Activated CD8-positive, alpha-beta memory T cell treated with anti-CD3 and anti-CD28 coated beads for 1 hour (primary cell): ENCODE data around the gene ASTE1.
A peak's percentile ranks its signal among the peaks of the same experiment; 100 is the strongest.
"Not testable (repeated sequence)": the region's sequence is repeated elsewhere in the genome, so short reads cannot be mapped to it uniquely, and the experiment has no call there.

Experiments used
- DNase-seq, 2 donors: peaks; one replicate each; pipeline ENCODE4 v3.0.0-alpha.2; 2020; ENCODE audit warnings: low read depth in 1 of 2; ENCODE audit errors: extremely low read depth in 1 of 2

The ASTE1 gene

GRCh38 chr3:131026321-131027151 is at the start of gene ASTE1, which contains the start of gene NEK11:
Gene ASTE1 (minus strand): TSS chr3:131026825. CDS start chr3:131025306, 1,519 bp downstream.
Gene NEK11 (plus strand): TSS chr3:131026877. CDS start chr3:131029709, 2,832 bp downstream.
- DNase-seq, result peak; percentile 77 to 86

DNA sequence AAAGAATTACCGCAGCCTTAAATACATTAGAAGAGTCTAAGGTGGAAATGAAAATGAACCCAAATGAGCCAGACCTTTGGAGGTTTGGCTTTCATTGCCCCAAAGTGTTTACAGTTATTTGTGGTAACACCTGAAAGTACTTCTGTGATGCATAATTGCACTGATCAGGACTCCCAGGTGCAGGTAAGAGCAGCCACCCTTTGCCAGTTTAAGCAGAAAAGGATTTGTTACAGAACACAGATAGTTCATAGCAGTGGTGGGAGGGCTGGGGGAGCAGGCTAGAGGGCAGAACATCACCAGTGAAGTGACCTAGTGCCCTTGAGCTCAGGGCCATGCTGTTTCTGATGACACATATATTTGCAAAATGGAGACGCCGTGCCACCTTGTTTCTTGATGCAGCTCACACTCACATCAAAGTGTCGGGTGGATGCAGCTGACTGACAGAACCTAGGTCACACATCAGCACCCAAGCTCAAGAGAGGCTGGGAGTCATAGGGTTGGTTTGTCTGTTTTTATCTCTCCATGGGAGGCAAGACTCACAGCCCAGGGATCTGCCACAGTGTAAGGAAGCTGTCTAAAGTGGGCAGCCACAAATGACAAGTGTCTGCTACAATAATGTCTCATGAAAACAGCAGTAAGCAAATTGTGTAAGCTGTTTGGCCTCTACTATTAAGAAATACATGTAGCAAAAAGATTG is 49.2 kb upstream of the ASTE1 start:
- no peak for DNase-seq

- no peak for DNase-seq
Measured at GRCh38 chr3:131072845-131073244, 46.2 kb upstream of the ASTE1 start.

DNA sequence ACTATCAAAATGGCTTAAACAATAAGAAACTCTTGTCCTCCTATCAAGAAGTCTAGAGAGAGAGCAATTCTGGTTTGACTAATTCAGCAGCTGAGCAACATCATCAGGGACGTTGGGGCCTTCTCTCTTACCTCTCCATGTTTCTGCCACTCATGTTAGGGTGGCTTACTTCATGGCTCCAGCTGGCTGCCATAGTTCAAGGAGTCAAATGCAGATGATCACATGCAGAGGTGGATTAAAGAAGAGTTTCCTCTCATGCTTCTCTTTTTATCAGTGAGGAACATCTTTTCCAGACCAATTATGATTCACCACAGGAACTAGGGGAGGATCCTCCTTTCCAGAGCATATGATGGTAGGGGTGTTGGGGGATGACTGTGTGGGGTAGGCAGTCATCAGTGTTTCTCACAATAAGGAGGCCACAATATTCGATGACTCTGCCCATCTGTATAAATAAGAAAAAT is 45.5 kb upstream of the ASTE1 start:
- DNase-seq, result no peak

GRCh38 chr3:131067983-131068382 is 41.4 kb upstream of the ASTE1 start:
- no peak for DNase-seq

DNA sequence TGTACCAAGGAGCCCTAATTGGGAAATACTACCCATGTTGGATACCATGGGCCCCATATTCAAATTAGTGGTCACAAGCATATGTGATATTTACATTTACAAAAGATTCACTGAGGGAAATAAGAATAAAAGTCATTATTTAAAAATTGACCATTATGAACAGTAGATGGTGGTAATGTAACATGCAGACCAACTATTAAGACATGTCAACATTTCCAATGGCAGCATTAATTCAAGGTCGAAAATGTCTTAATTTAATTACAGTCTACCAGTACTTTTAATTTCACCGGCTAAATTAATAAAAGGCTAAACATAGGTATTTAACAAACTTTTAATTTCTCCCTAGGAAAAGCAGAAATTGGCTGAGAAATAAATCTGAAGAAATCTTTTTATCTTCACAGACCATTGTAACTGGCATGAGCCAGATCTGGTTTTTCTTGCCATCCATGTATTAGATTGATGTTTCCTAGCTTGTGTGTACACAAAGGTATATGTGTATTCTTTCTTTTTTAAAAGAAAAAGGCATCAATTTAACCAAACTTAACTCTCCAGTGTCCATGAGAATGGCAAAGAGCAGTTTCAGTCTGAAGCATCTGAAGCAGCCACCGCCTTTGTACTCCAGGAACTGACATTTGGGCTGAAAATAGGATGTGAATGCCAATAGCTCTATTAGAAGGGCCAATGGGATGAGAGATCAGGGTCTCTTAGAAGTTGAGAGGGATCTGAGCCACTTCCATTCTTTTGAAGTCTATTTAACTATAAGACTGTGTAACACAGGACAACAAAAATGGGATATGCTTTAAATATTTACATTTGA is 26.6 kb upstream of the ASTE1 start:
- DNase-seq, result no peak

- no peak for DNase-seq
Measured at GRCh38 chr3:131050001-131050400, 23.4 kb upstream of the ASTE1 start.

DNA sequence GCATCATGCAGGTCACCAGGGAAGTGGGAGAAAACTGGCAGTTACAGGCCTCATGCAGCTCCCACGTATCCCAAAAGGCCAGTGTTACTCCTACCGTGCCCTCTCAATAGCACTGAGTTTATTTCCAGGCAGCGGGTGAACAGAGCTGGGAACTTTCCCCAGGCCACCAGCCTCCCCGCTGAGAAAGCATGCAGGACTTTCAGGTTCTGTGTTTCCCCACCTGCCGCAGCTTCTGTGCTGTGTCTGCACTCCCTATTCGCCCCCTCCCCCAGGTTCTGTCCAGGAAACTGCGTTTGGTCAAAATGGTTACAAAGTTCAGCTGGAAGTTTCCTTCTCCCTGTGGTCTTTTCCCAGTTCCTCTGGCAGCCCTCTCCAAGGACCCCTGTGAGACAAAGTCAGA is 21.4 kb upstream of the ASTE1 start:
- DNase-seq, result no peak

DNA sequence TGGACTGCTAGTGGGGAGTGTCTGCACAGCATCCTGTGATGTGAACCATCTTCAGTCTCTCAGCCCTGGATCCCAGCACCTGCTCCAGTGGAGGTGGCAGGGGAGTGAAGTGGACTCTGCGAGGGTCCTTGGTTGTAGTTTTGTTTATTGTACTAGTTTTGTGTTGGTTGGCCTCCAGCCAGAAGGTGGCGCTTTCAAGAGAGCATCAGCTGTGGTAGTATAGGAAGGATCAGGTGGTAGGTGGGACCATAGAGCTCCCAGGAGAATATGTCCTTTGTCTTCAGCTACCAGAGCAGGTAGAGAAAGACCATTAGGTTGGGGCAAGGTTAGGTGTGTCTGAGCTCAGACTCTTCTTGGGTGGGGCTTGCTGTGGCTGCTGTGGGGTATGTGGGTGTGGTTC is 21.0 kb upstream of the ASTE1 start:
- no peak for DNase-seq

GRCh38 chr3:131042271-131042985 is 15.8 kb upstream of the ASTE1 start:
- not testable (repeated sequence) for DNase-seq

GRCh38 chr3:131038326-131038725 is 11.7 kb upstream of the ASTE1 start:
- no peak for DNase-seq

DNA sequence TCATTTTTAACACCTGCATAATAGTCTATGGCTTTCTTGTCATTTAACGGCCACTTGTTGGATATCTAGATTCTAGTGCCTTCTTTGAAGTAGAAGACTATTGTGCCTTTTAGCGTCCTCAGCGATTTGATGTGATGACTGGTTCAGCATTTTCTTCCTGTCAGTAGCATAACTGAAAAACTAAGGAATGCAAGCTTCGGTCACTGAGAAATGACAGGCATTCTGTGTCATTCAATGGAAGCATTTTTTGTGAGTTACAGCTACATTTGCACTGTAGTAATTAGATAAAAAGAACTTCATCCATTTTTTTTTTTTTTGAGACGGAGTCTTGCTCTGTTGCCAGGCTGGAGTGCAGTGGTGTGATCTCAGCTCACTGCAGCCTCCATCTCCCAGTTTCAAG is 10.4 kb upstream of the ASTE1 start:
- DNase-seq, result no peak

- DNase-seq, result no peak
Measured at GRCh38 chr3:131036200-131036816, 9.7 kb upstream of the ASTE1 start.

- no peak for DNase-seq
Measured at GRCh38 chr3:131033480-131034080, 7.0 kb upstream of the ASTE1 start.

GRCh38 chr3:131031660-131032059 is 5.0 kb upstream of the ASTE1 start:
- no peak for DNase-seq

DNA sequence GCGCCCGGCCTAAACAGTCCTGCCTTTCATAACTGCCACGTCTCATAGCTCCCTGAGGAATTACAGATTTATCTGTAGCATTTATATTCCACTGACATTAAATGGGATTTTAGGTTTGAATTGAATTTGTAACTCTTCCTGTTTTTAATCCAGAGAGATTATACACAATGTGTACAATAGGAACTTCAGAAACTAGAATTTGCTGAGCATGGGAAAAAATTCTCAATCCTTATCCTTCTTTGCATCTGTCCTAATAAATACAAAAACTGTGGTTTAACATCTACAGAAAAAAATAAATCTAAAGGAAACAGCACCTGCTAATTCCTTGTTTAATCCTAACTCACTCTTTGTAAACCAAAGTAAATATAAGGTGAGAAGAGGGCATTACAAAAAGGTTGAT is 2.2 kb upstream of the ASTE1 start:
- no peak for DNase-seq

- no peak for DNase-seq
Measured at GRCh38 chr3:131025539-131025938, 1.1 kb downstream of the ASTE1 start.

GRCh38 chr3:131020122-131020693 is 6.4 kb downstream of the ASTE1 start:
- no peak for DNase-seq

DNA sequence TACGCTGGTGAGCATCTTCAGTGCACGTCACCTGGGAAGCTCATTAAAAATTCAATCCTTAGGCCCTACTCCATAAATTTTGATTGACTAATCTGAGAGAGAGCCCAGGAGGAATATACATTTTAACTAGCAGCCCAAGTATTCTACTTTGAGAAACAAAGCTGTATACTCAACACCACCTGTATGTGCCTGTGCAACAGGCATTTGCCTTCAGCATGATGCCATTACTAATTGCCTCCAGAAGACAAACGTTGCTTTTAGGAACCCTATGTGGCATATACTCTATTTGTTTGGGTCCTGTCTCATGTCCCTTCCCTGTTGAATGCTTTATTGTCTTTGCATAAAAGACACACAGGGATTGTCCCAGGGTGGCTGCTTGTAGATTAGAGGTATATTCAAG is 7.7 kb downstream of the ASTE1 start:
- DNase-seq, result no peak
